ENCODE data around the gene CHCHD6.

Gene CHCHD6

GRCh38 chr3:126714276-126714900 is 10.3 kb downstream of the CHCHD6 start:
- no peak for TF ChIP-seq POLR2AphosphoS5 (IDR thresholded peaks at IDR 0.05; ENCODE audit: low read depth, low read length)
- no peak for TF ChIP-seq FOXP2 (optimal IDR thresholded peaks at IDR 0.05; ENCODE audit: borderline replicate concordance, extremely low read depth, extremely low read length, insufficient read depth)
- TF ChIP-seq SIN3A (IDR thresholded peaks at IDR 0.05; ENCODE audit: borderline replicate concordance, insufficient read depth, low read length), result no peak
- no peak for TF ChIP-seq REST (IDR thresholded peaks at IDR 0.05; ENCODE audit: insufficient read depth in 1 of 2, low read depth in 2 of 2, low read length in 2 of 2)
- TF ChIP-seq TAF1 (IDR thresholded peaks at IDR 0.05; ENCODE audit: borderline replicate concordance, insufficient read depth, low read length), result no peak

GRCh38 chr3:126714921-126715320 is 10.9 kb downstream of the CHCHD6 start:
- no peak for TF ChIP-seq REST (IDR thresholded peaks at IDR 0.05; ENCODE audit: insufficient read depth in 1 of 2, low read depth in 2 of 2, low read length in 2 of 2)
- no peak for TF ChIP-seq SIN3A (IDR thresholded peaks at IDR 0.05; ENCODE audit: borderline replicate concordance, insufficient read depth, low read length)
- TF ChIP-seq POLR2AphosphoS5 (IDR thresholded peaks at IDR 0.05; ENCODE audit: low read depth, low read length), result no peak
- no peak for TF ChIP-seq TAF1 (IDR thresholded peaks at IDR 0.05; ENCODE audit: borderline replicate concordance, insufficient read depth, low read length)
- no peak for TF ChIP-seq FOXP2 (optimal IDR thresholded peaks at IDR 0.05; ENCODE audit: borderline replicate concordance, extremely low read depth, extremely low read length, insufficient read depth)

- TF ChIP-seq REST (IDR thresholded peaks at IDR 0.05; ENCODE audit: insufficient read depth in 1 of 2, low read depth in 2 of 2, low read length in 2 of 2), result no peak
- TF ChIP-seq POLR2AphosphoS5 (IDR thresholded peaks at IDR 0.05; ENCODE audit: low read depth, low read length), result no peak
- TF ChIP-seq SIN3A (IDR thresholded peaks at IDR 0.05; ENCODE audit: borderline replicate concordance, insufficient read depth, low read length), result no peak
- TF ChIP-seq FOXP2 (optimal IDR thresholded peaks at IDR 0.05; ENCODE audit: borderline replicate concordance, extremely low read depth, extremely low read length, insufficient read depth), result no peak
- no peak for TF ChIP-seq TAF1 (IDR thresholded peaks at IDR 0.05; ENCODE audit: borderline replicate concordance, insufficient read depth, low read length)
Observed at GRCh38 chr3:126715432-126715831, 11.4 kb downstream of the CHCHD6 start.

- no peak for TF ChIP-seq SIN3A (IDR thresholded peaks at IDR 0.05; ENCODE audit: borderline replicate concordance, insufficient read depth, low read length)
Observed at GRCh38 chr3:126716057-126716456, 12.0 kb downstream of the CHCHD6 start.

GRCh38 chr3:126718561-126719445 is 14.8 kb downstream of the CHCHD6 start:
- no peak for TF ChIP-seq POLR2AphosphoS5 (IDR thresholded peaks at IDR 0.05; ENCODE audit: low read depth, low read length)
- TF ChIP-seq FOXP2 (optimal IDR thresholded peaks at IDR 0.05; ENCODE audit: borderline replicate concordance, extremely low read depth, extremely low read length, insufficient read depth), result no peak
- no peak for TF ChIP-seq TAF1 (IDR thresholded peaks at IDR 0.05; ENCODE audit: borderline replicate concordance, insufficient read depth, low read length)
- TF ChIP-seq REST (IDR thresholded peaks at IDR 0.05; ENCODE audit: insufficient read depth in 1 of 2, low read depth in 2 of 2, low read length in 2 of 2), result no peak
- TF ChIP-seq SIN3A (IDR thresholded peaks at IDR 0.05; ENCODE audit: borderline replicate concordance, insufficient read depth, low read length), result no peak
